Measurements from ENCODE around the gene SNRNP70. TPM values are rescaled to one million over a fixed set of nuclear protein-coding genes. Genes with fewer than 3 reads are reported as not detected.

The SNRNP70 gene
- total and polyA plus RNA-seq, 10 of the 15 experiments (the other 5 are each of a cell fraction or from before 2014, with no cell fraction given): 2.7 to 453 (median 159) TPM

DNA sequence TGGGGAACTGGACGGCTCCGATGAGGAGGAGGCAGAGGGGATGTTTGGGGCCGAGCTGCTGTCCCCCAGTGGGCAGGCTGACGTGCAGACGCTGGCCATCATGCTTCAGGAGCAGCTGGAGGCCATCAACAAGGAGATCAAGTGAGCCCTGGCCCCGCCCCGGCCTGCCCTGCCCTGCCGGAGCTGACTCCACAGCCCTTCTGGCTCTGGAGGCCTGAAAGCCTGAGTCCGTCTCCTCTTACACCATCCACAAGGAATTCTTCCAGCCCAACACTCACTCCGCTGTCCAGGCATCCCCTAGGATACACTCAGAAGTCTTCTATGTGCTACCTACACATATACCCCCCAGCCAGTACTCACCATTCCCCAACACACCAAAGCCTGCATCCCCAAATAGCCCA, 51.5 kb downstream of the SNRNP70 start:
- 43% methylated on average over 10 of the region's 10 CpGs for WGBS (ENCODE audit: insufficient coverage, insufficient replicate concordance, low lambda C conversion rate, missing lambda C conversion rate)
- Histone ChIP-seq H3K4me1 (ENCODE audit: control insufficient read depth, insufficient read depth, low read length) (no peaks in the 10 kb centered on the region), H3K79me2 (ENCODE audit: control insufficient read depth, insufficient read depth, low read length) (no peaks in the 10 kb centered on the region), H3K4me2 (ENCODE audit: control insufficient read depth, insufficient read depth) (no peak overlapping the region), H3K9me3 (replicated peaks; ENCODE audit: control insufficient read depth, insufficient read depth, low read length) (no peaks in the 10 kb centered on the region; the same call in 2 of the 3 replicates), H4K20me1 (ENCODE audit: control insufficient read depth, insufficient read depth) (no peaks in the 10 kb centered on the region), H3K27ac (ENCODE audit: control insufficient read depth, insufficient read depth) (no peak overlapping the region), H3K4me3 (no peak overlapping the region), H2AFZ (ENCODE audit: control insufficient read depth, low read depth, low read length) (no peak overlapping the region), H3K36me3 (ENCODE audit: control insufficient read depth in 2 of 2, insufficient read depth in 2 of 2, low read length in 1 of 2) (no peaks in the 10 kb centered on the region; a peak in 1 of 4 replicates), H3K27me3 (replicated peaks in 1 of 2; ENCODE audit: control insufficient read depth in 2 of 2, insufficient read depth in 2 of 2, low read length in 1 of 2) (no peaks in the 10 kb centered on the region), H3K9ac (ENCODE audit: control insufficient read depth, insufficient read depth, low read length) (no peak overlapping the region)
- no TSS peak for BruUV-seq (replicated peaks)
- RAD21 ChIA-PET (ENCODE audit: unreplicated experiment): interaction anchor here (0.6 kb wide), 1 partner anchor 332 kb away, joined by 3 read pairs; no protein-coding TSS in a partner anchor
- CTCF ChIA-PET: no interaction called here
- in situ Hi-C loops (cut with MboI) (no loop called here), intact Hi-C loops (cut with micrococcal nuclease; ENCODE audit: unreplicated experiment) (no loop called here)
- DNase-seq (ENCODE audit: low read depth, low spot score): no peak
- FAIRE-seq: no peak
- POLR2A ChIA-PET: no interaction called here
- SMC1A ChIA-PET (ENCODE audit: uncharacterized antibody, unreplicated experiment): no interaction called here
- no peak for ATAC-seq
- TF ChIP-seq CEBPZ (IDR thresholded peaks at IDR 0.05; ENCODE audit: low read depth, low read length) (no peak), IKZF1 (conservative IDR thresholded peaks at IDR 0.05) (no peak), EGR1 (IDR thresholded peaks at IDR 0.05; ENCODE audit: borderline replicate concordance in 1 of 2, low read depth in 2 of 2, low read length in 2 of 2) (no peak), NR2C2 (IDR thresholded peaks at IDR 0.05; ENCODE audit: borderline replicate concordance, control insufficient read depth, insufficient read length, low read depth) (no peak), YY1 (IDR thresholded peaks at IDR 0.05; ENCODE audit: low read depth, low read length) (no peak), E2F8 (IDR thresholded peaks at IDR 0.05; ENCODE audit: low read depth, partially characterized antibody) (no peak), RCOR1 (conservative IDR thresholded peaks at IDR 0.05; ENCODE audit: low read depth, low read length) (no peak), SUZ12 (IDR thresholded peaks at IDR 0.05; ENCODE audit: unreplicated experiment) (no peak), ZSCAN29 (IDR thresholded peaks at IDR 0.05) (no peak)
- TF ChIP-seq, protein P1, sequence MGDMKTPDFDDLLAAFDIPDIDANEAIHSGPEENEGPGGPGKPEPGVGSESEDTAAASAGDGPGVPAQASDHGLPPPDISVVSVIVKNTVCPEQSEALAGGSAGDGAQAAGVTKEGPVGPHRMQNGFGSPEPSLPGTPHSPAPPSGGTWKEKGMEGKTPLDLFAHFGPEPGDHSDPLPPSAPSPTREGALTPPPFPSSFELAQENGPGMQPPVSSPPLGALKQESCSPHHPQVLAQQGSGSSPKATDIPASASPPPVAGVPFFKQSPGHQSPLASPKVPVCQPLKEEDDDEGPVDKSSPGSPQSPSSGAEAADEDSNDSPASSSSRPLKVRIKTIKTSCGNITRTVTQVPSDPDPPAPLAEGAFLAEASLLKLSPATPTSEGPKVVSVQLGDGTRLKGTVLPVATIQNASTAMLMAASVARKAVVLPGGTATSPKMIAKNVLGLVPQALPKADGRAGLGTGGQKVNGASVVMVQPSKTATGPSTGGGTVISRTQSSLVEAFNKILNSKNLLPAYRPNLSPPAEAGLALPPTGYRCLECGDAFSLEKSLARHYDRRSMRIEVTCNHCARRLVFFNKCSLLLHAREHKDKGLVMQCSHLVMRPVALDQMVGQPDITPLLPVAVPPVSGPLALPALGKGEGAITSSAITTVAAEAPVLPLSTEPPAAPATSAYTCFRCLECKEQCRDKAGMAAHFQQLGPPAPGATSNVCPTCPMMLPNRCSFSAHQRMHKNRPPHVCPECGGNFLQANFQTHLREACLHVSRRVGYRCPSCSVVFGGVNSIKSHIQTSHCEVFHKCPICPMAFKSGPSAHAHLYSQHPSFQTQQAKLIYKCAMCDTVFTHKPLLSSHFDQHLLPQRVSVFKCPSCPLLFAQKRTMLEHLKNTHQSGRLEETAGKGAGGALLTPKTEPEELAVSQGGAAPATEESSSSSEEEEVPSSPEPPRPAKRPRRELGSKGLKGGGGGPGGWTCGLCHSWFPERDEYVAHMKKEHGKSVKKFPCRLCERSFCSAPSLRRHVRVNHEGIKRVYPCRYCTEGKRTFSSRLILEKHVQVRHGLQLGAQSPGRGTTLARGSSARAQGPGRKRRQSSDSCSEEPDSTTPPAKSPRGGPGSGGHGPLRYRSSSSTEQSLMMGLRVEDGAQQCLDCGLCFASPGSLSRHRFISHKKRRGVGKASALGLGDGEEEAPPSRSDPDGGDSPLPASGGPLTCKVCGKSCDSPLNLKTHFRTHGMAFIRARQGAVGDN (IDR thresholded peaks at IDR 0.05): no peak

Data from GM12878 (cell line).